HepG2 (cell line): Measurements from ENCODE around the gene PRCD. TPM values are rescaled to one million over a fixed set of nuclear protein-coding genes. Genes with fewer than 3 reads are reported as not detected.
A peak's percentile ranks its signal among the peaks of the same experiment; 100 is the strongest.

Experiments used
- ETV5 ChIP-seq: IDR thresholded peaks from 2 replicates; pipeline ENCODE4 v1.6.1; 2018; ENCODE audit warnings: missing biosample characterization, missing genetic modification reagents, inconsistent platforms, borderline replicate concordance
- GLI4 ChIP-seq: sonication (generic); formaldehyde crosslinking; IDR thresholded peaks from 2 replicates; pipeline ENCODE4 v1.5.1; 2020; ENCODE audit warnings: missing genetic modification reagents, mild to moderate bottlenecking, moderate library complexity, borderline replicate concordance
- NR2F6 ChIP-seq, 2 experiments: IDR thresholded peaks; 2 replicates each; pipeline ENCODE4 v1.6.1; 2016; ENCODE audit warnings: antibody characterized with exemption in 1 of 2, mild to moderate bottlenecking in 1 of 2
- RARG ChIP-seq: sonication (generic); formaldehyde crosslinking; IDR thresholded peaks from 2 replicates; pipeline ENCODE4 v1.4.0; 2020; ENCODE audit warnings: low read depth, mild to moderate bottlenecking, missing genetic modification reagents
- SRY ChIP-seq: sonication (generic); formaldehyde crosslinking; IDR thresholded peaks from 2 replicates; pipeline ENCODE4 v1.8.0; 2022; ENCODE audit warnings: mild to moderate bottlenecking, missing genetic modification reagents
- STAG1 ChIP-seq: sonication (generic); formaldehyde crosslinking; IDR thresholded peaks from 2 replicates; pipeline ENCODE4 v1.4.0; 2020; ENCODE audit warnings: missing genetic modification reagents
- ZNF260 ChIP-seq: sonication (generic); formaldehyde crosslinking; IDR thresholded peaks from 2 replicates; pipeline ENCODE4 v1.4.0; 2020; ENCODE audit warnings: missing genetic modification reagents, low read depth, mild to moderate bottlenecking, borderline replicate concordance
- ZNF350 ChIP-seq: sonication (generic); formaldehyde crosslinking; IDR thresholded peaks from 2 replicates; pipeline ENCODE4 v1.4.0; 2020; ENCODE audit warnings: mild to moderate bottlenecking, low read depth, missing genetic modification reagents, borderline replicate concordance
- ZNF891 ChIP-seq: sonication (generic); formaldehyde crosslinking; IDR thresholded peaks from 2 replicates; pipeline ENCODE4 v1.5.0; 2020; ENCODE audit warnings: mild to moderate bottlenecking, missing genetic modification reagents
- polyA plus RNA-seq, 8 experiments: library from polyadenylated mRNA; depleted of rRNA in 3 of 8; stranded (reverse) in 7 of 8; unstranded in 1 of 8; fragments of >200 nt; fragmentation: Illumina TruSeq in 4 of 8; extraction: Trizol in 4 of 8; gene quantifications; 2 replicates each; pipeline versions ENCODE4 v1.2.1 to v1.2.3, GENCODE V29; 2011 to 2016; ENCODE audit warnings: low read depth in 4 of 8, missing spikeins in 1 of 8, mixed read lengths in 1 of 8; ENCODE audit not compliant: insufficient read depth in 1 of 8
- total RNA-seq, 5 experiments: library from RNA; depleted of rRNA; stranded (reverse); fragments of >200 nt; fragmentation: Illumina TruSeq; extraction: Trizol; gene quantifications; 2 replicates each; pipeline ENCODE4 v1.2.3, GENCODE V29; 2016; ENCODE audit warnings: low read depth in 1 of 5
- TF ChIP-seq, protein P1 (sequence below): sonication (generic); formaldehyde crosslinking; IDR thresholded peaks from 2 replicates; pipeline ENCODE4 v1.4.0; 2020; ENCODE audit warnings: missing genetic modification reagents; ENCODE audit errors: not compliant biosample characterization
- TF ChIP-seq, protein P2 (sequence below): sonication (generic); formaldehyde crosslinking; IDR thresholded peaks from 2 replicates; pipeline ENCODE4 v1.5.1; 2020; ENCODE audit warnings: missing genetic modification reagents, mild to moderate bottlenecking, borderline replicate concordance
- TF ChIP-seq, protein P3 (sequence below): sonication (generic); formaldehyde crosslinking; IDR thresholded peaks from 2 replicates; pipeline ENCODE4 v1.4.0; 2020; ENCODE audit warnings: mild to moderate bottlenecking, low read depth, missing genetic modification reagents
- TF ChIP-seq, protein P4 (sequence below): sonication (generic); formaldehyde crosslinking; IDR thresholded peaks from 2 replicates; pipeline ENCODE4 v1.8.0; 2022; ENCODE audit warnings: mild to moderate bottlenecking, missing genetic modification reagents
- TF ChIP-seq, protein P5 (sequence below): sonication (generic); formaldehyde crosslinking; IDR thresholded peaks from 2 replicates; pipeline ENCODE4 v1.5.1; 2020; ENCODE audit warnings: mild to moderate bottlenecking, missing genetic modification reagents, borderline replicate concordance

The PRCD gene
- total and polyA plus RNA-seq, 2 of the 13 experiments (the other 11 are each of a cell fraction or from before 2014, with no cell fraction given), result 0.51 TPM; not detected in 1

DNA sequence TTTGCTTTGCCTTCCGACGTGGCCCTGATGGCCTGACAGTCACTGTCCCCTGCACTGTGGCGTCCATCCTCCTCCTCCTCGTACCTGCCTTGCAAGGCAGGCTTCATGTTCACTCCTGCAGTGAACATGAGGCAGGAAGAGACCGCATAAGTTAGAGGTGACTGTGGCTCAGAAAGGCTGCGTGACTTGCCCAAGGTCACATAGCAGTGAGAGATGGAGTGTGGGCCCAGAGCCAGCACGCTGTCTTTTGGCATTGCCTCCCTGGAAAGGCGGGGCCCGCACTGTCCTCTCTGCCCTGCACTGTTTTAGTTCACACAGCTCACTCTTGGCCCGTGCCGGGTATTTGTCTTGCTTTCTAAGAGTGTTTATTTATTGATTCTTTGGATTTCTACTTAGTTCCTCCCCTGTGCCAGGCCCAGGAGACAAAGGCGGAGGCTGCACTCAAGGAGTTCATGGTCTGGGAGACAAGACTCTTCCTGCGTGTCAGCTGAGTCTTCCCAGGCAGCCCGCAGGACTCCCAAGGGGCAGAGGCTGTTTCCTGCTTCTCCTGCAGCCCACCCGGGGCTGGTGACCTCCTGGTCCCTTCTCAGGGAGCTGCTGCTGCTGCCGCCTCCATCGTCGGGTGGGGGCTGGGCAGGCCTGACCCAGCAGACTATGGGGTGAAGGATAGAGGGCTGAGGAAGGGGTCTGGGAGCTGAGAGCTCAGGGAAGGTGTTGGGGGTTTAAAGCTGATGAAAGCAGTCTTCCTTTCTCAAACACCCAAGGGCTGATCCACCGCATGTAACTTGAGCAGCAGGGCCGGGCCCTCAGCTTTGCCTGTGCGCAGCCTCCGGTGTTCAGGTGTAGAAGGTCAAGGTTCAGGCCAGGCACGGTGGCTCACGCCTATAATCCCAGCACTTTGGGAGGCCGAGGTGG lies 15.0 kb upstream of the PRCD start (continued):
- TF ChIP-seq GLI4 (CRISPR knock-in tag), result peak; percentile 28; the same call in 1 of the 2 replicates
- no peak for TF ChIP-seq RARG (CRISPR knock-in tag)
- TF ChIP-seq ETV5 (CRISPR knock-in tag), result peak; percentile 66; the same call in 1 of the 2 replicates
- no peak for TF ChIP-seq SRY (CRISPR knock-in tag)
- TF ChIP-seq, protein P1, sequence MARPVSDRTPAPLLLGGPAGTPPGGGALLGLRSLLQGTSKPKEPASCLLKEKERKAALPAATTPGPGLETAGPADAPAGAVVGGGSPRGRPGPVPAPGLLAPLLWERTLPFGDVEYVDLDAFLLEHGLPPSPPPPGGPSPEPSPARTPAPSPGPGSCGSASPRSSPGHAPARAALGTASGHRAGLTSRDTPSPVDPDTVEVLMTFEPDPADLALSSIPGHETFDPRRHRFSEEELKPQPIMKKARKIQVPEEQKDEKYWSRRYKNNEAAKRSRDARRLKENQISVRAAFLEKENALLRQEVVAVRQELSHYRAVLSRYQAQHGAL (CRISPR knock-in tag), result no peak
- peak; percentile 97 for TF ChIP-seq ZNF891 (CRISPR knock-in tag)
- TF ChIP-seq, protein P2, sequence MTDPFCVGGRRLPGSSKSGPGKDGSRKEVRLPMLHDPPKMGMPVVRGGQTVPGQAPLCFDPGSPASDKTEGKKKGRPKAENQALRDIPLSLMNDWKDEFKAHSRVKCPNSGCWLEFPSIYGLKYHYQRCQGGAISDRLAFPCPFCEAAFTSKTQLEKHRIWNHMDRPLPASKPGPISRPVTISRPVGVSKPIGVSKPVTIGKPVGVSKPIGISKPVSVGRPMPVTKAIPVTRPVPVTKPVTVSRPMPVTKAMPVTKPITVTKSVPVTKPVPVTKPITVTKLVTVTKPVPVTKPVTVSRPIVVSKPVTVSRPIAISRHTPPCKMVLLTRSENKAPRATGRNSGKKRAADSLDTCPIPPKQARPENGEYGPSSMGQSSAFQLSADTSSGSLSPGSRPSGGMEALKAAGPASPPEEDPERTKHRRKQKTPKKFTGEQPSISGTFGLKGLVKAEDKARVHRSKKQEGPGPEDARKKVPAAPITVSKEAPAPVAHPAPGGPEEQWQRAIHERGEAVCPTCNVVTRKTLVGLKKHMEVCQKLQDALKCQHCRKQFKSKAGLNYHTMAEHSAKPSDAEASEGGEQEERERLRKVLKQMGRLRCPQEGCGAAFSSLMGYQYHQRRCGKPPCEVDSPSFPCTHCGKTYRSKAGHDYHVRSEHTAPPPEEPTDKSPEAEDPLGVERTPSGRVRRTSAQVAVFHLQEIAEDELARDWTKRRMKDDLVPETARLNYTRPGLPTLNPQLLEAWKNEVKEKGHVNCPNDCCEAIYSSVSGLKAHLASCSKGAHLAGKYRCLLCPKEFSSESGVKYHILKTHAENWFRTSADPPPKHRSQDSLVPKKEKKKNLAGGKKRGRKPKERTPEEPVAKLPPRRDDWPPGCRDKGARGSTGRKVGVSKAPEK (CRISPR knock-in tag), result peak; percentile 71
- TF ChIP-seq, protein P3, sequence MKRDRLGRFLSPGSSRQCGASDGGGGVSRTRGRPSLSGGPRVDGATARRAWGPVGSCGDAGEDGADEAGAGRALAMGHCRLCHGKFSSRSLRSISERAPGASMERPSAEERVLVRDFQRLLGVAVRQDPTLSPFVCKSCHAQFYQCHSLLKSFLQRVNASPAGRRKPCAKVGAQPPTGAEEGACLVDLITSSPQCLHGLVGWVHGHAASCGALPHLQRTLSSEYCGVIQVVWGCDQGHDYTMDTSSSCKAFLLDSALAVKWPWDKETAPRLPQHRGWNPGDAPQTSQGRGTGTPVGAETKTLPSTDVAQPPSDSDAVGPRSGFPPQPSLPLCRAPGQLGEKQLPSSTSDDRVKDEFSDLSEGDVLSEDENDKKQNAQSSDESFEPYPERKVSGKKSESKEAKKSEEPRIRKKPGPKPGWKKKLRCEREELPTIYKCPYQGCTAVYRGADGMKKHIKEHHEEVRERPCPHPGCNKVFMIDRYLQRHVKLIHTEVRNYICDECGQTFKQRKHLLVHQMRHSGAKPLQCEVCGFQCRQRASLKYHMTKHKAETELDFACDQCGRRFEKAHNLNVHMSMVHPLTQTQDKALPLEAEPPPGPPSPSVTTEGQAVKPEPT (CRISPR knock-in tag), result no peak
- no peak; the same call in 1 of the 2 replicates for TF ChIP-seq ZNF260 (CRISPR knock-in tag)
- TF ChIP-seq STAG1 (CRISPR knock-in tag), result no peak
- TF ChIP-seq, protein P4, sequence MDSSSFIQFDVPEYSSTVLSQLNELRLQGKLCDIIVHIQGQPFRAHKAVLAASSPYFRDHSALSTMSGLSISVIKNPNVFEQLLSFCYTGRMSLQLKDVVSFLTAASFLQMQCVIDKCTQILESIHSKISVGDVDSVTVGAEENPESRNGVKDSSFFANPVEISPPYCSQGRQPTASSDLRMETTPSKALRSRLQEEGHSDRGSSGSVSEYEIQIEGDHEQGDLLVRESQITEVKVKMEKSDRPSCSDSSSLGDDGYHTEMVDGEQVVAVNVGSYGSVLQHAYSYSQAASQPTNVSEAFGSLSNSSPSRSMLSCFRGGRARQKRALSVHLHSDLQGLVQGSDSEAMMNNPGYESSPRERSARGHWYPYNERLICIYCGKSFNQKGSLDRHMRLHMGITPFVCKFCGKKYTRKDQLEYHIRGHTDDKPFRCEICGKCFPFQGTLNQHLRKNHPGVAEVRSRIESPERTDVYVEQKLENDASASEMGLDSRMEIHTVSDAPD, result peak; percentile 54
- peak; percentile 82 for TF ChIP-seq NR2F6 (IDR thresholded peaks at IDR 0.05)
- TF ChIP-seq NR2F6 (CRISPR knock-in tag; IDR thresholded peaks at IDR 0.05), result peak; percentile 92
- TF ChIP-seq ZNF350 (CRISPR knock-in tag), result peak; percentile 91
- TF ChIP-seq, protein P5, sequence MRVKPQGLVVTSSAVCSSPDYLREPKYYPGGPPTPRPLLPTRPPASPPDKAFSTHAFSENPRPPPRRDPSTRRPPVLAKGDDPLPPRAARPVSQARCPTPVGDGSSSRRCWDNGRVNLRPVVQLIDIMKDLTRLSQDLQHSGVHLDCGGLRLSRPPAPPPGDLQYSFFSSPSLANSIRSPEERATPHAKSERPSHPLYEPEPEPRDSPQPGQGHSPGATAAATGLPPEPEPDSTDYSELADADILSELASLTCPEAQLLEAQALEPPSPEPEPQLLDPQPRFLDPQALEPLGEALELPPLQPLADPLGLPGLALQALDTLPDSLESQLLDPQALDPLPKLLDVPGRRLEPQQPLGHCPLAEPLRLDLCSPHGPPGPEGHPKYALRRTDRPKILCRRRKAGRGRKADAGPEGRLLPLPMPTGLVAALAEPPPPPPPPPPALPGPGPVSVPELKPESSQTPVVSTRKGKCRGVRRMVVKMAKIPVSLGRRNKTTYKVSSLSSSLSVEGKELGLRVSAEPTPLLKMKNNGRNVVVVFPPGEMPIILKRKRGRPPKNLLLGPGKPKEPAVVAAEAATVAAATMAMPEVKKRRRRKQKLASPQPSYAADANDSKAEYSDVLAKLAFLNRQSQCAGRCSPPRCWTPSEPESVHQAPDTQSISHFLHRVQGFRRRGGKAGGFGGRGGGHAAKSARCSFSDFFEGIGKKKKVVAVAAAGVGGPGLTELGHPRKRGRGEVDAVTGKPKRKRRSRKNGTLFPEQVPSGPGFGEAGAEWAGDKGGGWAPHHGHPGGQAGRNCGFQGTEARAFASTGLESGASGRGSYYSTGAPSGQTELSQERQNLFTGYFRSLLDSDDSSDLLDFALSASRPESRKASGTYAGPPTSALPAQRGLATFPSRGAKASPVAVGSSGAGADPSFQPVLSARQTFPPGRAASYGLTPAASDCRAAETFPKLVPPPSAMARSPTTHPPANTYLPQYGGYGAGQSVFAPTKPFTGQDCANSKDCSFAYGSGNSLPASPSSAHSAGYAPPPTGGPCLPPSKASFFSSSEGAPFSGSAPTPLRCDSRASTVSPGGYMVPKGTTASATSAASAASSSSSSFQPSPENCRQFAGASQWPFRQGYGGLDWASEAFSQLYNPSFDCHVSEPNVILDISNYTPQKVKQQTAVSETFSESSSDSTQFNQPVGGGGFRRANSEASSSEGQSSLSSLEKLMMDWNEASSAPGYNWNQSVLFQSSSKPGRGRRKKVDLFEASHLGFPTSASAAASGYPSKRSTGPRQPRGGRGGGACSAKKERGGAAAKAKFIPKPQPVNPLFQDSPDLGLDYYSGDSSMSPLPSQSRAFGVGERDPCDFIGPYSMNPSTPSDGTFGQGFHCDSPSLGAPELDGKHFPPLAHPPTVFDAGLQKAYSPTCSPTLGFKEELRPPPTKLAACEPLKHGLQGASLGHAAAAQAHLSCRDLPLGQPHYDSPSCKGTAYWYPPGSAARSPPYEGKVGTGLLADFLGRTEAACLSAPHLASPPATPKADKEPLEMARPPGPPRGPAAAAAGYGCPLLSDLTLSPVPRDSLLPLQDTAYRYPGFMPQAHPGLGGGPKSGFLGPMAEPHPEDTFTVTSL (CRISPR knock-in tag), result no peak
